GM21717 (cell line): ENCODE measurements around the gene FAM193A.
A peak's percentile ranks its signal among the peaks of the same experiment; 100 is the strongest.
"Not testable (repeated sequence)": the region's sequence is repeated elsewhere in the genome, so short reads cannot be mapped to it uniquely, and the experiment has no call there.

Experiments used
- ATAC-seq: cut with Tn5 transposase; IDR thresholded peaks from one replicate; pipeline ENCODE4 v1.9.1; 2021; ENCODE audit warnings: mild to moderate bottlenecking, moderate library complexity; ENCODE audit not compliant: unreplicated experiment

Gene FAM193A

DNA sequence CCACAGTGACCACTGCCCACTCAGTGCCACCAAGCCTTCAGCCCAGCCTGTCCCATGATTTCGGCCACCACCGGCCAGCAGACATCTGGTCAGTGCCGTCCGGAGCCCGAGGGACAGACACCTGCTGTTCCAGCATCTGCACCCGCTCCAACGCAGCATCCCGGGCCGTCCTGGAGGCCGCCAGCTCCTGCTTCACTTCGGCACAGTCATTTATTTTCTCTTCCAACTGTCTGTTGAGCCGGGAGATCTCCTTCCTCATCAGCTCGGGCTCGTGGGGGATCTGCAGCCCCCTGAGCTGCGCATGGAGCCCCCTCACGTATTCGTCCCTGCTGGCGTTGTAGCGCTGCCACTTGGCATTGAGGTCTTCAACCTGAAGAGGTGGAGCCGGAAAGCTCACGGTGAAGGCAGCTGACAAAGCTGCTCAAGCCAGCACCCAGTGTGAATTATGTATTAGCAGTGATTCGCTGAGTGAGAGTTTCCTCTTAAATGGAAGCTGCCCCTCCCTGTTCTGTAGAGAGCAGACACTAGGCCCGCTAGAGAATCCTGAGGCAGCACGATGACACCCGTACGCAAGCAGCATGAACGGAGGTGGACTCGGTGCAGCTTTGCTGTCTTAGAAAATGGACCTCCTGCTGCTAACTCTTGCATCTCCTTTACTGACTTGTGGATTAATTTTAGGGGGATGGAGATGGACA, 208.3 kb downstream of the FAM193A start:
- ATAC-seq = no peak

DNA sequence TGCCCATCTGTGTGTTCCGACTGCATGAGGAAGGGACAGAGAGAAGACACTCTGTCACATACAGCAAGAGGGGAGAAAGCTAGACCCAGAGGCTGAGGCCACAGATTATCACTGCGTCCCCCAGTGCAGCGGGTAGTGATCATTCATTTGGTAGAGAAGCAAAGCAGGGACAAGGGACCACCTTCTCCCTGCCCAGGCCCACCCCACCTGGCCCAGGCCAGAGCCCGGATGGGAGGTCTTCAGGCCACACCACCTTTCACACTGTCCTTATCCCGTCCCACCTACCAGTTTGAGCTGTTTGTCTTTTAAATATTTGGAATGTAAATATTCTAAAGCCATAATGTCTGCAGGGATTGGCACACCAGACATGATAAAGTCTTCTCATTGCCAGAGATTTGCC, 209.1 kb downstream of the FAM193A start:
- ATAC-seq = no peak

DNA sequence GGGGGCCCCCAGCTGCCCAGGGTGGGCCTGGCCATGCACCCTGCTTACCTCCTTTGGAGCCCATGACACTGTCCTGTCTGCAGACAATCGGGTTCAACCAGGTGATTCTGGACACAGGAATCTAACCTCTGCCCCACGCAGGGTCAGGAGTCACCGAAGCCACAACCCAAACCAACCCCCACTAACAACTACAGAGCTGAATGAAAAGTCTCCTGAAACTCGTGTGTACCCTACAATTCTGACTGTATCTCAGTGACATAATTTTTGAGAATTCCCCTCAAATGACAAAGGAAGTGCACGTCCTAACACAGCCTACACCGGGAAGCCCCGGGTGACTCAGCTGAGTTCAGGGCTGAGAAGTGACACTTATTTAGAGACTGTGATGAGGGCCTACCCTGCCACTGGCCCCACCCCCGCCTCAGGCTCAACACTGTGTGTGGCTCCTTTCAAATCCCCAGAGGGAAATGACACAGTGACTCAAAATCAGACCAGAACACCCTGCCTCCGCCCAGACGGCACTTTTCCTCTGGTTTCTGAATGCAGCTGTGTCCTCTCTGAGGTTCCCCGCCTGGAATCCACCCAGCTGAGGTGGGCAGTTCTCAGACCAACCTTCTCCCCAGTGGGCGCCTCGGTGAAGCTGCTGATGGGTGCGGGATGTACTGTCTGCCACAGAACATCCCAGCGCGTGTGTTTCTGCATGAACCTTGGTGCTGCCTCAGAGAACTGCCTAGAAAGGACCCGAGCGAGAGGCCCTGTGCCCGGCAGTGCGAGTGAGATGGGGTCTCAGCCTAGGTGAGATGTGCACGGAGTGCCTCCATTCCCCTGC, 209.7 kb downstream of the FAM193A start:
- ATAC-seq = peak; percentile 85

DNA sequence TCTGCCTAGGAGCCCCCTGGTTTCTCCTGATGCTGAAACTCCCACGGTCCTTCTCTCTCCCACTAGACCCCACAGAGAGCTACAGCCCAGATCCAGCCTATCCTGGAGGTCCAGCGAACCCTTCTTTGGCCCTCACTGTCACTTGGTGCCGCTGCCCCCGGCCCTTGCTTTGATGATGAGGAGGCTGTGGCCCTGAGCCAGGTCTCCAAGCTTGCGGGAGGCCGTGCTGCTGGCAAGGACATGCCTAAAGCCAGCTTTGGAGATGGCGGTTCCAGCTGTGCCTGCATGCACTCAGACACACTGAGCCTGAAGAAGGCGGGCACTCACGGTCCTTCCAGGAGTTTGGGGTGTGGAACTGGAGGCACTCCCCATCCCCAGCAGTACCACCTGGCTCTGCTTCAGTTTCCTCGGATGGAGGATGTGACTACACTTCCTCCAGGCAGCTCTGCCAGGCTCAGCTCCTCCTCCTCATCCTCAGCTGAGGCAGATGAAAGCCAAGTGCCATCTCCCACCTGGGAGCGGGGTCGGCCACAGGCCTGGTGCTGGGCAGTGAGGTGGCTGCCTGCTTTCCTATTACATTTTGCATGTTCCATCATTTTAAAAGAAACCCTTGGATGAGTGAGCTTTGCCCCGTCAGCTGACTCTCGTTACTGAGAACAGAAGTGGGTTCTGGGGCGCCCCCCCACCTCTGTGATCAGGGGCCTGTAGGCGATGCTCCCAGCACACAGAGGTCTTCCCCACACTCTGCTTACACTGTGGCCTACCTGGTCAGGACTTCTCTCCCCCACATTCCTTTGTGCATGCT, 210.6 kb downstream of the FAM193A start:
- no peak for ATAC-seq

DNA sequence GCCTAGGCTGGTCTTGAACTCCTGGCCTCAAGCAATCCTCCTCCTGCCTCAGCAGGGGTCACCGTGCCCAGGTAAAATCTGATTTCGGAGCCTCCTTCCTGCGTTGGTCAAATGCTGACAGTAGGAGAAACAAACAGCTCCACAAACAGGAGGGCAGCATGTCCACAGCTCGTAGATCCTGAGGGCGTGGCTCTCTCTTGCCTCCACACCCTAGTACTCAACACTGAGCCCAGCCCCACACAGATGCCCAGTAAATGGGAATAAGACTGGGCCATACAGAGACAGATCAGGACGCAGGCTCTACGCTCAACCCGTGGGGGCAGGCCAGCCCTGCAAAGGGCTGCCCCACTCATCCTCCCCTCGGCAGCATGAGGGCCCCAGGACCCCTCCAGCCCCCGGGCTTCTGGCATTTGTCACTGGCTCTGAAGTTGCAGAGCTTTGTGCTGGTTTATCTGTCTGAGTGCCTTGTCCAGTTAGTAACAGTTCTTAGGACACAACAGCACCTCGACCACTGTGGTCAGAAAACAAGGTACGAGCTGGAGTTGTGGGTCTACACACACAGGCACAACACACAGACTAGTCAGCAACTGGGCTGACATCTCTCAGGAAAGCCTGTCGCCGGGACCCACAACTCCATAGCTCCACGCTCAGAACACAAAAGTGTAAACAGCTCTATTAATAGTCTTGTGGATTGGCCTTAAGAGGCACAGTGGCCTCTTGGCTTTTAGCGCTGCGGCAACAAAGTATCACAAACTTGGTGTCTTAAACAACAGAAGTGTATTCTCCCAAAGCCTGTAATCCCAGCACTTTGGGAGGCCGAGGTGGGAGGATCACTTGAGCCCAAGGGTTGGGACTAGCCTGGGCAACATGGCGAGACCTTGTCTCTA, 214.5 kb downstream of the FAM193A start:
- no peak for ATAC-seq

DNA sequence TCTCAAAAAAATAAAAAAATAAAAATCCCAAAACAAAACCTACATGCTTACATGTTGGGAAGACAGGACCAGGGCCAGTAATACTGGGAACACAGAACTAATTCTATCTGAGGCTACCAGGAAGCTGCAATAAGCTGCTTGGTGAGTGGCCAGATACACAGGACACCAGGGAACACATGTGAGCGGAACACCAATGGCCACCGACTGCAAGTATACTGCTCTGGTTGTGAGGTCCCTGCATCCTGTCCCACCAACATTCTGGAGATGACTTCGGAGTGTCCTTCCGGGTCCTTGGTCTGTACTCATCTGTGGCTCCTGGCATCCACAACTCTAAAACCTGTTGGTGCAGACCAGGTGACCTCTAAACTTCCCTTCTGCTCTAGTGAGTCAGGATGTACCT, 217.0 kb downstream of the FAM193A start:
- ATAC-seq = no peak

DNA sequence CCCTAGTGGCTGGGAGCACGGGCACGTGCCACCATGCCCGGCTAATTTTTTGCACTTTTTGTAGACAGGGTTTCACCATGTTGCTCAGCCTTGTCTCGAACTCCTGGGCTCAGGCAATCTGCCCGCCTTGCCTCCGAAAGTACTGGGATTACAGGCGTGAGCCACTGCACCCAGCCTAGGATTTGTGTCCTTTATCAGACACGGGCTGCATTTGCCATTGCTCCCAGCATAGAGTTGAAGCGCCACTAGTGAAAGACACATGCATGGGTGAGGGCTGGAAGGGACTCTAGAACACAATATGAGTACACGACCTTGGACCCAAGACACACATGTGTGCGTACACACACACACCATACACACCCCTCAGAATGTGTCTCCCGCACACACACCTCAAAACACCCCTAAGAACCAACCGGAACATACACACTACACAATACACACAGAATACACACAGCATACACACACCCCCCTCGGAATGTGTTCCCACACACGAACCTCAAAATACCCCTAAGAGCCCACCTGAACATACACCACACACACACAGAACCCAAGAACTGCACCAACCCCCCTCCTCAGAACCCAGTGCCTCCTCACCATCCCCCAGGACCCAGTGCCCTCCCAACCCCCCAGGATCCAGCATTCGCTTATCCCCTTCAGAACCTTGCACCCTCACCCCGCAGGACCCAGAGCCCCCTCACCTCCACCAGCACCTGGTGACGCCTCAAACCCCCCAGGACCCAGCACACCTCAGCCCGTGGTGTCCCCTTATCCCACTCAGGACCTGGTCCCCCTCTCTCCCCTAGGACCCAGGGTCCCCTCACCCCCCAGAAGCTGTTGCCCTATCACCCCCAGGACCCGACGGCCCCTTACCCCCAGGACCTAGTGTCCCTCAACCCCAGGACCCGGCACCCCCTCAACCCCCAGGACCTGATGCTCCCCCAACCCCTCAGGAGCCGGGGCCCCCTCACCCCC, 218.7 kb downstream of the FAM193A start:
- no peak for ATAC-seq

DNA sequence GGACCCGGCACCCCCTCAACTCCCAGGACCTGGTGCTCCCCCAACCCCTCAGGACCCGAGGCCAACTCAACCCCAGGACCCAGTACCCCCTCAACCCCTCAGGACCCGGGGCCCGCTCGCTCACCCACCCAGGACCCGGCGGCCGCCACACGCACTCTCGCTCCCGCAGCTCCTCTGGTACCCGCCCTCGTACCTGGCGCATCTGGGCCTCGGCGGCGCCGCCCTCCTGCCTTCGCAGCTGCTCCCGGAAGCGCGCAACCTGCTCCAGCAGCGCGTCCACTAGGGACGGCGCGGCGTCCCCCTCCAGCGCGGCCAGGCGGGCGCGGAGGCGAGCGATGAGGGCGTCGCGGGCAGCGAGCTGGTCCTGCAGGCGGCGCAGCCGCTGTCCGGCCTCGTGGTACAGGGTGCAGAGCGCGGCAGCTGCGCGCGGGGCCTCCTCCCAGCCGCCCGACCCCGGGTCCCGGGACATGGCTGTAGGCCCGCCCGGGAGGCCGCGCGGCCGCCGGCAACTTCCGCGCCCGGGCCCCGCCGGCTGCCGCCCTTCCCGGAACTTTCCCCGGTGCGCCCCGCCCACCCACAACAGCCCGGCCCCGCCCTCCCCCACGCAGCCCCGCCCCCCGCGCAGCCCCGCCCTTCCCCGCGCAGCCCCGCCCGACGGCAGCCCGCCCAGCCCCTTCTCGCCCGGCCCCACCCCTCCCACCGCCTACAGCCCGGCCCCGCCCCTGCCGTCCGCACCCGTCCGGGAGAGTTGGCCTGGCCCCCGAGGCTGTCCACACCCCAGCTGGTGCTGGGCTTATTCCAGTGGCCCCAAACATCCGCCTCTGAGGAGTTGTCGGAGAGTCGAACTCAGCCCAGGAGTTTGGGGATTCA, 219.6 kb downstream of the FAM193A start, which contains the start of gene TNIP2:
TNIP2 (minus strand) TSS at position 516 of the 870 bp plus-strand sequence; CDS start at position 469, 47 bp downstream.
- ATAC-seq = peak; percentile 50

DNA sequence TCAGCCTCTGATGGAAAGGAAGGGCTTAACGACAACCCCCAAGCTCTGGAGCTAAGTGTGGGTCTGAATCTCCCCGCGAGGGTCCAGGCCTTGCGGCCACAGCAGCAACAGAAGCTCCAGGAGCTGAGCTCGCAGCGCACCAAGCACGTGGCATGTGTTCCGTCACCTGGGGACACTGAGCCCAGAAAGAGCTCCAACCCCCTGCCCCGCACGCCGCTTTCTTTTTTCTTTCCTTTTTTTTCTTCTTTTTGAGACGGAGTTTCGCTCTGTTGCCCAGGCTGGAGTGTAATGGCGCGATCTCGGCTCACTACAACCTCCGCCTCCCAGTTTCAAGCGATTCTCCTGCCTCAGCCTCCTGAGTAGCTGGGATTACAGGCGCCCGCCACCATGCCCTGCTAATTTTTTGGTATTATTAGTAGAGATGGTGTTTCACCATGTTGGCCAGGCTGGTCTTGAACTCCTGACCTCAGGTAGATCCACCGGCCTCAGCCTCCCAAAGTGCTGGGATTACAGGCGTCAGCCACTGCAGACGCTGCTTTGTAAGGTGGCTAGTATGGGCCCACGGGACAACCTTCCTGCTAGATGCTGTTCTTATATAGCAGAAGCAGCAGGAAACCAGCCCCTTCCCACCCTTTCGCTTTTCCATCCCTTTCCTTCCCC, 220.4 kb downstream of the FAM193A start:
- ATAC-seq = no peak

DNA sequence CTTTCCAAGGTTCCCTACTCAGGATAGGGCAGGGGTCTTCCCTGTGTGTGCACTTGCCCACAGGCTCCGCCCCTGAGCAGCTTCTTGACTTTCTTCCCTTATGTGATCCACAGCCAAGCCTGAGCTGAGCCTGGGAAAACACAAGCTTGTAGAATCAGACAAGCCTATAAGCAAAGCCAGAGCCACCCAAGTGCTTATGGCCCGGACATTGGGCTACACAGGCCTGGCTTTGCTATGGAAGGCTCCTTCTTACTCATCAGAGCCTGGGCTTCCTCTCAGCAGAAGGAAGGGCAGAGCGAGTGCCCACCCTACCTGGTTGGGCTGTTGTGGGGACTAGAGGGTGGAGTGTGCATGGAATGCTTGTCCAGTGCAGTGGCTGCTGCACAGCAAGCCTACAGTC, 221.0 kb downstream of the FAM193A start:
- ATAC-seq = no peak

DNA sequence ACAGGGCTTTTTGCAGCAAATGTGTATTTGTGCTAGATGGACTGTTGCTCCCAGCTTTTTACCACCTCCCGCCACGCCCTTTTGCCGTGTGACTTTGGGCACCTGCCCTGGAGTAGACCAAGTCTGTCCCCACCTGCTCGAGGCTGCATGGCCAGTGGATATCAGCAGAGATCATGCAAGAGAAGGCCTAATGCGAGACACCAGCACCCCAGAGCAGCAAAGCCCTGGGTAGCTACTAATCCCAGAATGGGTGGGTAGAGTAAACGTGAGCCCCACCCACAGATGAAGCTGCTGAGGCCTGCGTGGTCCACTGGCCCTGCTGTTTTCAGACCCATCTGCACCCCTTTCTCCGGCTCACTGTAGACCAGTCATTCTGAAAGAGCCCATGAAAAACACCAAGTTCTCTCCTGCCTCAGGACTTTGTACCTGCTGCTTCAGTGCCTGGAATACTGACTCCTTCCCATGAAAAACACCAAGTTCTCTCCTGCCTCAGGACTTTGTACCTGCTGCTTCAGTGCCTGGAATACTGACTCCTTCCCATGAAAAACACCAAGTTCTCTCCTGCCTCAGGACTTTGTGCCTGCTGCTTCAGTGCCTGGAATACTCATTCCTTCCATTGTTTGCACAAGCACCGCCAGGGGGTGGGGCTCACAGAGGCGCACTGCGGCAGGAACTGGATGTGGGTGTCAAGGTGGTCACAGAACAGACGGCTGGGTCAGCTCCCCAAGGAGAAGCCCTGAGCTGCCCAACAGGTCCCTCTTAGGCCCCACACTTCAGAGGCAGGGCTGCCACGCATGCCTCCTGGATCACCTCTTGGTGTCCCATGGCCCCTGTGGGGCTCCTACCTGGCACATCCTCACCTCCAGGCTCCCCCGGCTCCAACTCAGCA, 224.8 kb downstream of the FAM193A start:
- ATAC-seq = no peak

DNA sequence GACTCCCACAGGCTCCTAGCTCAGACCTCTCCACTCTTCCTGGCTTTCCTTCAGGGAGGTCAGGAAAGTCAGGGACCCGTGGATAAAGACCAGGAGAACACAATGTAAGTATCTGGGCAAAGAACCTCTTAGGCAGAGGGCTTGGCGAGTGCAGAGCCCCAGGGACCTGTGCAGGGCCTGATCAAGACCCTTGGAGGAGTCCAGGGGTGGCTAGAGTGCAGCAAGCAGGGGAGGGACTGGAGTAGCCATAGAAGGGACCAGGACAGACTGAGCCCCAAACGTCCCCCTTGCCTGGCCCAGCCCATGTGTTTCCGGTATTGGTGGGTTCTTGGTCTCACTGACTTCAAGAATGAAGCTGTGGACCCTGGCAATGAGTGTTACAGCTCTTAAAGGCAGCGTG, 225.6 kb downstream of the FAM193A start:
- ATAC-seq = no peak

DNA sequence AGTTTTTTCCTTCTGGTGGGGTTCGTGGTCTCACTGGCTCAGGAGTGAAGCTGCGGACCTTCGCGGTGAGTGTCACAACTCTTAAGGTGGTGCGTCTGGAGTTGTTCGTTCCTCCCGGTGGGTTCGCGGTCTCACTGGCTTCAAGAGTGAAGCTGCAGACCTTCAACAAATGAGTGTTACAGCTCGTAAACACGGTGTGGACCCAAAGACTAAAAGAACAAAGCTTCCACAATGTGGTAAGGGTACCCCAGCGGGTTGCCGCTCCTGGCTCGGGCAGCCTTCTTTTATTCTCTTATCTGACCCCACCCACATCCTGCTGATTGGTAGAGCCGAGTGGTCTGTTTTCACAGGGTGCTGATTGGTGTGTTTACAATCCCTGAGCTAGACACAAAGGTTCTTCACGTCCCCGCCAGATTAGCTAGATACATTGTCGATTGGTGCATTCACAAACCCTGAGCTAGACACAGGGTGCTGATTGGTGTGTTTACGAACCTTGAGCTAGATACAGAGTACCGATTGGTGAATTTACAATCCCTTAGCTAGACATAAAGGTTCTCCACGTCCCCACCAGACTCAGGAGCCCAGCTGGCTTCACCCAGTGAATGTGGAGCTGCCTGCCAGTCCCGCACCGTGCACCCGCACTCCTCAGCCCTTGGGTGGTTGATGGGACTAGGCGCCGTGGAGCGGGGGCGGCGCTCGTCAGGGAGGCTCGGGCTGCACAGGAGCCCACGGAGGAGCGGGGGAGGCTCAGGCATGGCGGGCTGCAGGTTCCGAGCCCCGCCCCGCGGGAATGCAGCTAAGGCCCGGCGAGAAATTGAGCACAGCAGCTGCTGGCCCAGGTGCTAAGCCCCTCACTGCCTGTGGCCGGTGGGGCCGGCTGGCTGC, 226.3 kb downstream of the FAM193A start:
- ATAC-seq = not testable (repeated sequence)

DNA sequence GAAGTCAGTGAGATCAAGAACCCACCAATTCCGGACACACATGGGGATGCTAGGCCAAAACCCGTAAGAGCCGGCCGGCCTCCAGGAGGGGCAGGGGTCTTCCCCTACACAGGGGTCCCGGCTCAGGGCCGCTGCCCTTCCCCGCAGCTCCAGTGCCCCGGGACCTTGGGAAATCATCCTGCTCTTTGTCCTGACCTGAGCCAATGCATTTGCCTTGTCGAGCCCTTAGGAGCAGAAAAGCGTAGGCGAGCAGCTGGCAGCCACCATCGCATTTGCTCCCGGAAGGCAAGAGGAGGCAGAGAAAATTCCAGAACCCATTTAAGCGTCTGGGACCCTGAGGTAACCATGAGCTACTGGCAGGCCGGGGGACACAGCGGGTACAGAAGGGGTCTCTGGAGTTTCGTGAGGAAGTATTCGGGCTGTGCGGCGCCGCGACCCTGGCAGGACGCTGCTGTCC, 227.1 kb downstream of the FAM193A start:
- ATAC-seq = no peak

DNA sequence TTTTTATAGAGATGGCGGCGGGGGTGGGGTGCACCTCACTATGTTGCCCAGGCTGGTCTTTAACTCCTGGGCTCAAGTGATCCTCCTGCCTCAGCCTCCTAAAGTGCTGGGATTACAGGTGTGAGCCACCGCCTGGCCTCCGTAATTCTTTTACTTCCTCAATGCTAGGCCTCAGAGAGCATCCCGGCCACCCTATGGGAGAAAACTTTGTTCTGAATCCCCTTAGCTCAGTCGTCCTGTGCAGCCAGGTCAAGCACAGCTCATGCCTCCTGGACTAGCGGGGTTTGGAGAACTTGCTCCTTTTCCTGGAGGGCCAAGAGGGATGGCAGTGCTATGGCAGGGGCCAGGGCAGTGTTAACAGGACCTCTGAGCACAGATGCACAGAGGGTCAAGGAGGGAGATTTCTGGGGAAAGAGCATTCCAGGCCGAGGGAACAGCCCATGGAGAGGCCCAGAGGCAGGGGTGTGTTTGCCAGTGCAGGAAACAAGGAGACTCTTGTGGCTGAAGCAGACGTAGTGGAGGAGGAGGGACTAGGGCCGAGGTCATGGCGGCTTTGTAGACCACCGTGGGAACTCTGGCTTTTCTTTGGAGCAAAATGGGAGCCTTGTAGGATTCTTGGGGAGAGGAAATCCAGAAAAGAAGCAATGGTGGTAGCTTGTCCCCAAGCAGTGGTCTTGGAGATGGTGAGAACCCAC, 229.5 kb downstream of the FAM193A start:
- ATAC-seq = no peak
